Esophagus muscularis mucosa (tissue), 4 donors: ENCODE measurements around the gene MDC1. TPM values are rescaled to one million over a fixed set of nuclear protein-coding genes. Genes with fewer than 3 reads are reported as not detected.

ENCODE experiments used
- DNase-seq: peaks from one replicate; pipeline ENCODE4 v3.0.0-alpha.2; 2017; ENCODE audit errors: extremely low spot score
- H3K27ac ChIP-seq, 4 donors: fragments of 200-600 bp; sonication (generic); replicated peaks in 1 of 4; 1 replicate in 3 of 4; 2 replicates in 1 of 4; pipeline ENCODE4 v1.5.1; 2016 to 2019; ENCODE audit warnings: mild to moderate bottlenecking in 1 of 4
- H3K27me3 ChIP-seq, 4 donors: fragments of 200-600 bp; sonication (generic); one replicate each; pipeline versions ENCODE4 v1.5.1 to v1.6.0; 2016 to 2019
- H3K36me3 ChIP-seq, 4 donors: fragments of 200-600 bp; sonication (generic); one replicate each; pipeline ENCODE4 v1.5.1; 2016 to 2019
- H3K4me1 ChIP-seq, 4 donors: fragments of 200-600 bp; sonication (generic); one replicate each; pipeline ENCODE4 v1.5.1; 2016 to 2019
- H3K4me3 ChIP-seq, 4 donors: fragments of 200-600 bp; sonication (generic); 1 replicate in 2 of 4; 2 replicates in 2 of 4; pipeline ENCODE4 v1.5.1; 2016 to 2019; ENCODE audit warnings: mild to moderate bottlenecking in 4 of 4, moderate library complexity in 1 of 4
- H3K9me3 ChIP-seq, 4 donors: fragments of 200-600 bp; sonication (generic); 1 replicate in 3 of 4; 2 replicates in 1 of 4; pipeline ENCODE4 v1.5.1; 2016 to 2019
- EP300 ChIP-seq: sonication (generic); formaldehyde crosslinking; IDR thresholded peaks from one replicate; pipeline ENCODE4 v1.6.1; 2017; ENCODE audit warnings: antibody characterized with exemption
- POLR2A ChIP-seq: fragments of 450-650 bp; IDR thresholded peaks from one replicate; pipeline ENCODE4 v1.6.1; 2017; ENCODE audit warnings: antibody characterized with exemption, moderate library complexity, mild to moderate bottlenecking, low read depth
- POLR2AphosphoS5 ChIP-seq, 2 donors: sonication (generic); formaldehyde crosslinking; IDR thresholded peaks; one replicate each; pipeline ENCODE4 v1.6.1; 2017; ENCODE audit warnings: antibody characterized with exemption in 2 of 2
- WGBS: methylation state at CpG from one replicate; pipeline ENCODE4 v1.1.5; 2018; 5-methylcytosine and 5-hydroxymethylcytosine counted together
- intact Hi-C: fragments of 100-400 bp; cut with DNase I; formaldehyde crosslinking; loops from one replicate; pipeline ENCODE4 v1.15.1; 2023
- small RNA-seq, 3 donors: library from RNA; depleted of rRNA; stranded (forward); fragments of <200 nt; gene quantifications; one replicate each; pipeline ENCODE3, GENCODE V24; 2016
- total RNA-seq, 4 donors: library from RNA; depleted of rRNA; stranded (reverse); fragments of >200 nt; gene quantifications; one replicate each; pipeline versions ENCODE4 v1.1.0 to v1.2.1, GENCODE V29; 2016
- TF ChIP-seq, protein P1 (sequence below), 3 experiments: fragments of 200-600 bp in 2 of 3; fragments of 450-650 bp in 1 of 3; sonication (generic) in 2 of 3; IDR thresholded peaks; one replicate each; pipeline ENCODE4 v1.5.1; 2017 to 2019; ENCODE audit warnings: antibody characterized with exemption in 3 of 3, mild to moderate bottlenecking in 2 of 3, moderate library complexity in 1 of 3

Gene MDC1
- total RNA-seq, 4 donors from 2014 or later = 10.8 to 20.3 (median 13.1) TPM

DNA sequence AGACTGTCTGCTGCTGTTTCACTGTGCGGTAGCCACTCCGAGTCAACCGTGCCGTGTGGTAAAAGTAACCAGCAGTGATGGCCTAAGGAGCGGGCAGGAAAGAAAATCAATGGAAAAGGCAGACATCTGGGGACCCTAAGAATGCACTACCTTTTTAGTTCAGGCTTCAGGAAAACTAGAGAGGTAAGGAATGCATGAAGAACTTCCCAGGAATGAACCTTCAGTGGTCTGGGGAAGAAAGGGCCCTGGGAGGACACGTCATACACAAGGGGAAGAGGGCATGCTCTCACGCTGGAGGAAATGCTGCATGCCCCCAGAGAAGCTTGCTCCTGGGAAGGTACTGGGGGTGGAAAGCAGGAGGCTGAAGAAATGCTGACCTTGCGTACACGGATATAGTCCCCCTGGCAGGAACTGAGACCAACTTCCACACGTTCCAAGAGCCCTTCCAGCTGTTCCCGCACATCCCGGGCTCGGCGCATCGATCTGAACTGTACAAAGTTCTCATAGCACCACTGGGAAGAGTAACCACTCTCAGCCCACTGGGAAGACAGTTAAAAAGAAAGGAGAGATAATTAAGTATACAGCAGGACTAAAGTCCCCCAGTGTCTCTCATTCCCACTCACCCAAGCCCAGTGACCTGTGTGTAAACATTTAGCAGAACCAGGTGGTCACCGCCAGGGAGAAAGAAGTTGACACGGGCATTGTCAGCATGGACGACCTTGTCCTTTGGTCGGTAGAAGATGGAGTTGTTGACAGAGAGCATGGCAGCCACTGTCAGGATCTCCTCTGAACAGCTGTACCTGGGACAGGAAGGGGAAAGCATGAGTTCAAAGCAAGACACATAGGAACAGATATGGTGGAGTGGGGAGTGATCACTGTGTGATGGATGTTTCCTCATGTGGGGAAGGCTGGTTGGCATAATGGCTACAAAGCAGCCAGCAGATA lies 62.0 kb downstream of the MDC1 start:
- no peak for DNase-seq
- Histone ChIP-seq H3K27me3 (no peaks in the 10 kb centered on the region), H3K4me1 (no peaks in the 10 kb centered on the region), H3K36me3 (peaks cover 76 to 100% (median 96%) of the 10 kb centered on the region in 4 donors), H3K9me3 (no peaks in the 10 kb centered on the region), H3K4me3 (no peak overlapping the region), H3K27ac (no peak overlapping the region)
- TF ChIP-seq POLR2A (no peak), EP300 (no peak), POLR2AphosphoS5 (IDR thresholded peaks at IDR 0.05) (no peak)
- TF ChIP-seq, protein P1, sequence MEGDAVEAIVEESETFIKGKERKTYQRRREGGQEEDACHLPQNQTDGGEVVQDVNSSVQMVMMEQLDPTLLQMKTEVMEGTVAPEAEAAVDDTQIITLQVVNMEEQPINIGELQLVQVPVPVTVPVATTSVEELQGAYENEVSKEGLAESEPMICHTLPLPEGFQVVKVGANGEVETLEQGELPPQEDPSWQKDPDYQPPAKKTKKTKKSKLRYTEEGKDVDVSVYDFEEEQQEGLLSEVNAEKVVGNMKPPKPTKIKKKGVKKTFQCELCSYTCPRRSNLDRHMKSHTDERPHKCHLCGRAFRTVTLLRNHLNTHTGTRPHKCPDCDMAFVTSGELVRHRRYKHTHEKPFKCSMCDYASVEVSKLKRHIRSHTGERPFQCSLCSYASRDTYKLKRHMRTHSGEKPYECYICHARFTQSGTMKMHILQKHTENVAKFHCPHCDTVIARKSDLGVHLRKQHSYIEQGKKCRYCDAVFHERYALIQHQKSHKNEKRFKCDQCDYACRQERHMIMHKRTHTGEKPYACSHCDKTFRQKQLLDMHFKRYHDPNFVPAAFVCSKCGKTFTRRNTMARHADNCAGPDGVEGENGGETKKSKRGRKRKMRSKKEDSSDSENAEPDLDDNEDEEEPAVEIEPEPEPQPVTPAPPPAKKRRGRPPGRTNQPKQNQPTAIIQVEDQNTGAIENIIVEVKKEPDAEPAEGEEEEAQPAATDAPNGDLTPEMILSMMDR (IDR thresholded peaks at IDR 0.05) = no peak
- 87% methylated on average over 19 of the region's 19 CpGs for WGBS
- intact Hi-C loops = no loop called here

DNA sequence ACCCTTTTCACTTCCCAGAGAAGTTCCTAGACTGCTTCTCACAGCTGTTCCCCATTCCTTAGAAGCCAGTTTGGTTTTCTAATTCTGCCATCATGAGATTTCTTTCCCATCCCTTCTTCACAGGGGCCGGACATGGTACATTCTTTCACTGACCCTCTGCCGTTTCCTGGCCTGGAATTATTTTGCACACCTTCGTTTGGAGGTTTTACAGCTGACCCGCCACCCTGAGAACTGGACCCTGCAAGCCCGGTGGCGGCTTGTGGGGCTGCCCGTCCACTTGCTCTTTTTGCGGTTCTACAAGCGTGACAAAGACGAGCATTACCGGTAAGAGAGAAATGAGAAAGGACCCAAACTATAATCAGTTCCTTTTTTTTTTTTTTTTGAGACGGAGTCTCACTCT lies 65.9 kb downstream of the MDC1 start:
- H3K36me3 ChIP-seq = peaks cover 45 to 67% (median 61%) of the 10 kb centered on the region in 4 donors
- TF ChIP-seq EP300 = no peak
- no peak for TF ChIP-seq POLR2A
- TF ChIP-seq POLR2AphosphoS5 (IDR thresholded peaks at IDR 0.05) = no peak
- TF ChIP-seq, protein P1 (IDR thresholded peaks at IDR 0.05) = no peak

More for the DNA sequence above, 65.9 kb downstream of the MDC1 start:
- no peaks in the 10 kb centered on the region for H3K27me3 ChIP-seq
- peaks cover 14 to 27% (median 24%) of the 10 kb centered on the region in 4 donors for H3K4me1 ChIP-seq
- no peak overlapping the region for H3K27ac ChIP-seq
- no peaks in the 10 kb centered on the region for H3K9me3 ChIP-seq
- intact Hi-C loops = no loop called here
- 90% methylated on average over 12 of the region's 12 CpGs for WGBS
- no peak for DNase-seq
- H3K4me3 ChIP-seq = no peak overlapping the region

Small RNA genes lying within 50 kb of the gene (small RNA-seq; reads per million reads assigned to genes)
- gene RF00019 (0 reads per million in 3 donors), gene RN7SL353P (0 reads per million in 3 donors)

Other genes with a start within 250 kb of the MDC1 start
- 100 to 1,000 TPM; 294 to 649 (median 523) TPM for gene HLA-E, start 227.8 kb downstream of the MDC1 start, total RNA-seq
- 10 to 100 TPM; 30.3 to 53.5 (median 36.1) TPM for gene GNL1, start 160.8 kb downstream of the MDC1 start, total RNA-seq
- 10 to 100 TPM in 1 of 4 donors, 1 to 10 TPM in 3; 3.8 to 10.6 (median 4.5) TPM for gene PRR3, start 160.0 kb downstream of the MDC1 start, total RNA-seq
- gene ABCF1, start 145.8 kb downstream of the MDC1 start, total RNA-seq = 10 to 100 TPM; 39.0 to 60.8 (median 51.4) TPM
- gene PPP1R10, start 100.0 kb downstream of the MDC1 start, total RNA-seq = 10 to 100 TPM; 24.5 to 53.6 (median 37.9) TPM
- gene MRPS18B, start 99.4 kb downstream of the MDC1 start, total RNA-seq = 10 to 100 TPM; 36.0 to 41.8 (median 40.0) TPM
- 1 to 10 TPM; 2.7 to 8.7 (median 5.1) TPM for gene ATAT1, start 90.4 kb downstream of the MDC1 start, total RNA-seq
- 10 to 100 TPM in 3 of 4 donors, 1 to 10 TPM in 1; 8.0 to 28.2 (median 24.0) TPM for gene C6orf136, start 70.1 kb downstream of the MDC1 start, total RNA-seq
- gene DHX16, start 44.3 kb downstream of the MDC1 start, total RNA-seq = 10 to 100 TPM; 20.3 to 41.1 (median 31.1) TPM
- 100 to 1,000 TPM in 1 of 4 donors, 10 to 100 TPM in 3; 39.5 to 104 (median 59.8) TPM for gene PPP1R18, start 30.6 kb downstream of the MDC1 start, total RNA-seq
- gene NRM, start 26.3 kb downstream of the MDC1 start, total RNA-seq = 10 to 100 TPM in 1 of 4 donors, 1 to 10 TPM in 3; 4.6 to 10.2 (median 6.2) TPM
- gene TUBB, start 3.1 kb upstream of the MDC1 start, total RNA-seq = 100 to 1,000 TPM; 208 to 398 (median 272) TPM
- gene FLOT1, start 25.4 kb upstream of the MDC1 start, total RNA-seq = 100 to 1,000 TPM; 115 to 214 (median 166) TPM
- 10 to 100 TPM in 2 of 4 donors, 1 to 10 TPM in 2; 8.9 to 45.4 (median 11.0) TPM for gene IER3, start 27.3 kb upstream of the MDC1 start, total RNA-seq
- 10 to 100 TPM; 10.4 to 37.9 (median 23.3) TPM for gene DDR1, start 167.2 kb upstream of the MDC1 start, total RNA-seq
- gene GTF2H4, start 190.9 kb upstream of the MDC1 start, total RNA-seq = 10 to 100 TPM in 1 of 4 donors, 1 to 10 TPM in 3; 6.3 to 15.4 (median 8.2) TPM
- gene VARS2, start 197.0 kb upstream of the MDC1 start, total RNA-seq = 10 to 100 TPM in 3 of 4 donors, 1 to 10 TPM in 1; 6.6 to 16.9 (median 12.6) TPM
- gene SFTA2, start 214.9 kb upstream of the MDC1 start, total RNA-seq = 1 to 10 TPM in 1 of 4 donors, not detected in 3; 1.1 TPM
- not detected for gene MUCL3, start 223.7 kb upstream of the MDC1 start, total RNA-seq